GM21576 (cell line): ENCODE measurements around the gene AMH.

ENCODE experiments used
- ATAC-seq: cut with Tn5 transposase; IDR thresholded peaks from one replicate; pipeline ENCODE4 v1.9.1; 2021; ENCODE audit warnings: mild to moderate bottlenecking, moderate library complexity; ENCODE audit not compliant: unreplicated experiment

Gene AMH

GRCh38 chr19:2282862-2283237 is 33.7 kb downstream of the AMH start:
- no peak for ATAC-seq

GRCh38 chr19:2283835-2284507 is 34.8 kb downstream of the AMH start:
- no peak for ATAC-seq

- no peak for ATAC-seq
Observed at GRCh38 chr19:2286402-2287140, 37.4 kb downstream of the AMH start.

GRCh38 chr19:2287585-2288337 is 38.6 kb downstream of the AMH start:
- no peak for ATAC-seq

- no peak for ATAC-seq
Observed at GRCh38 chr19:2288338-2288817, 39.3 kb downstream of the AMH start.

GRCh38 chr19:2288818-2289713 is 39.9 kb downstream of the AMH start:
- ATAC-seq, result no peak

GRCh38 chr19:2289714-2290435 is 40.8 kb downstream of the AMH start:
- no peak for ATAC-seq

GRCh38 chr19:2290441-2291184 is 41.5 kb downstream of the AMH start:
- no peak for ATAC-seq

- no peak for ATAC-seq
Observed at GRCh38 chr19:2291185-2291751, 42.1 kb downstream of the AMH start.

- ATAC-seq, result no peak
Observed at GRCh38 chr19:2294687-2295335, 45.7 kb downstream of the AMH start.

- no peak for ATAC-seq
Observed at GRCh38 chr19:2296141-2296540, 47.0 kb downstream of the AMH start.

GRCh38 chr19:2300533-2300932 is 51.4 kb downstream of the AMH start:
- ATAC-seq, result no peak
